ENCODE data around the gene ZNF45.
A peak's percentile ranks its signal among the peaks of the same experiment; 100 is the strongest.
"Not testable (repeated sequence)": the region's sequence is repeated elsewhere in the genome, so short reads cannot be mapped to it uniquely, and the experiment has no call there.

Gene ZNF45

DNA sequence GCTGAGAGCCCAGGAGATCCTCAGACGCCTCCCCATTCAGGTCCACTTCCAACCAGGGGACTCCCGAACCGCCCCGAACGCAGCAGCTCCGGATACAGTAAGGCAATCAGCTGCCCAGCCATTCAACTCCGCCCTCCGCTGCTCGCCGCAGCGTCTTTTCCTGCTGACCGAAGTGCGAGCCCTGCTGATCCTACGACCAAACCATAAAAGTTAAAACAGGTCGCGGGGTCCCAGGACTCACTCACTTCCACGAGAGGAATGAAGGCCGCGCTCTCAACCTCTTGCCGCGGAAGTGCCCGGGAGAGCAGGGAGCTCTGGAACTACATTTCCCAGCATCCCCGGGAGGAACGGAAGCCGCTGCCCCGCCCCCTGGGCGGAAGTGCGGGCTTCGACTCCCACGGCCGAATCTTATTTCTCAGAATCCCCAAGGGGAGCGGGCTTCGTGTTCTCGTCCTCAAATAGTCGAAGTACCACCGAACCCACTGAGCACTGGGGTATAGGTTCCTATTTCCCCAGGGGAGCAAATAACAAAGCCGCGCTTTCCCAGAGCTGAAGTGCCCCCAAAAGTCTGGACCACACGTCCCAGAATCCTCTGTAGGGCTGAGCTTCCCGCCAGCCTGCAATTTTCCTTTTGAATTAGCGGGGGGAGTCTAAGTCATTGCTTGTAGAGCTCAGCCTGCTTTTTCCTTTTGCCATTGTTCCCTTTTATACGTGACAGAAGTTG, at the start of gene ZNF45:
TSS of gene ZNF45 (minus strand) at position 298 of the 724 bp plus-strand sequence. CDS start 13,097 bp downstream, outside the sequence.
- peak; percentile 83 for DNase-seq (ENCODE audit: low read depth)

DNA sequence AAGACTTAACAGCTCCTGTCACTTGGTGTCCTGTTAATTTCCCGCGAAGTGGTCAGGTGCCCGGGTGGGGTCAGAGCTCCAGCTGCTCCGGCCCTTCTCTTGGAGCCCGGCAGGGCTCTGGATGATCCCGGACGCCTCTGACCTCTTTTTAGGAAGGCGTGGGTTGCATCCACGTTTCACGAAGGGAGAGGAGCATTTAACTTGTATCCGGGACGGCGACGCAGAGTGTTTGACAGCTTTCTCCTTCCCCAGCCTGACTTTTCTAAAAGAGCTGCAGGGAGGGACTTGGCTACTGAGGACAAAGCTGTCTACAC, 49.6 kb upstream of the ZNF45 start:
- no peak for DNase-seq (ENCODE audit: low read depth)

DNA sequence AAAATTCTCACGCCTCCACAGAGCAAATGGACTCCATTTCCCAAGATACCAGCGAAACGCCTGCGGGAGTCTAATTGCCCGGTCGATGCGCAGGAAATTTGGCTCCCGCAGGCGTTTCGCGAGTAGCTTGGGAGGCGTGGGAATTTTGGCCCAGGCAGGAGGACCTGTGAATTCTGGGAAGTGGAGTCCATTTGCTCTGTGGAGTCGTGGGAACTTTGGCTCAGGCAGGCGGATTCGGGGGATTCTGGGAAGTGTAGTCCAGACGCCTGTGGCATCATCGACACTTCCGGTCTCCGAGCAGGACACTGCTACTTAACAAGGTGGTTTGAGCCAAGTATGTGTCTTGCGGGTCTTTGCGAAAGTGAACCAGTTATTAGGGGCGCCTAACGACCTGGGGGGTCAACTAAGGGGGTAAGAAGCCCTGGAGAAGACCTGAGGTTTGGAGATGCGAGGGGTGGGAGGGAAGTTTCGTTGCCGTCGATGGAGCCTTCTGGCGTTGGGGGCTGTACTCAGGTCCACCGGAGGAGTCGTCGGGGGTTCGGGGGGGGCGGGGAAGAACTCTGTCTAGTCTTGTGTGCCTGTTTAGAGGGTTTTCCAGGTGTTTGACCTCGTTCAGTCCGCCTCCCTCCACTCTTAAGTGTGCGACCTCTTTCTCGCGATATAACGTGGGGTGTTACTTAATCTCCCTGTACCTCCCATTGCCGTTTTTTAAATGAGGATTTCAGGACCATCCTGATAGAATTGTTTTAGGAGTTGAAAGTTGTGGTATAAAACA, 49.0 kb upstream of the ZNF45 start, which contains the start of gene ZNF155:
TSS of gene ZNF155 (plus strand) at position 277 of the 775 bp plus-strand sequence. CDS start 4,356 bp downstream, outside the sequence.
- peak; percentile 58 for DNase-seq (ENCODE audit: low read depth)

DNA sequence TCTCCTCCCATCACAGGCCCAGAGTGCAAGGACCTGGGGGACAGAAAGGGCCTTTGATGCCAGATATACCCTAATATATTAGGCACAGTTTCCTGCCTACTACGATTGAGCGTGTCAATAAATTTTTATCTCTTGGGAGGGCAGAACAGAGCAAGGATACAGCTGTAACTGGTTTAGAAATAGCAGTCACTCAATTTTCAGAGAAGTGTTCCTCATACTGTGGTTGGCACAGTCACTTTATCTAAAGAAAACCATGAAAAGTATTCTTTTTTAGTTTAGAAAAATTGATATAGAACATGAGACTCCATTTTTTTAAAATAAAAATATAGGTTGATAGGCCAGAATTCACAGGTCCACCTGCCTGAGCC, 48.4 kb upstream of the ZNF45 start:
- no peak for DNase-seq (ENCODE audit: low read depth)

DNA sequence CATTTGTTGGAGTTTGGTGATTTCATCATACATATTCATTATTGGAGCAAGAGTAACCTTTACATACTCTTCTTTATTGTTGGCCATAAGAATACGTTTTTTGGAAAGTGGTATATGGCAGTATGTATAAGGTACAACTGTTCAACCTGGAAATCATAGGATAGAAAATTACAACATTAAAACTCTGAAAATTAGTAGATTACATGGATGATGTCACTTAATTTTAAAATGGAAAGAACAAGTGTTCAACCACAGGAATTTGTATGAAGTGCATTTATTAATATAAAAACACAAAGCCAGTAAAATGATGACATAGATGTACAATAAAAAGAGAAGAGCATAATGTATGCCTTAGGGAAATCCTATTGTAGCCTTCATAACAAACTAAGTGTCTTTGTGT, 41.6 kb upstream of the ZNF45 start:
- DNase-seq (ENCODE audit: low read depth), result no peak

DNA sequence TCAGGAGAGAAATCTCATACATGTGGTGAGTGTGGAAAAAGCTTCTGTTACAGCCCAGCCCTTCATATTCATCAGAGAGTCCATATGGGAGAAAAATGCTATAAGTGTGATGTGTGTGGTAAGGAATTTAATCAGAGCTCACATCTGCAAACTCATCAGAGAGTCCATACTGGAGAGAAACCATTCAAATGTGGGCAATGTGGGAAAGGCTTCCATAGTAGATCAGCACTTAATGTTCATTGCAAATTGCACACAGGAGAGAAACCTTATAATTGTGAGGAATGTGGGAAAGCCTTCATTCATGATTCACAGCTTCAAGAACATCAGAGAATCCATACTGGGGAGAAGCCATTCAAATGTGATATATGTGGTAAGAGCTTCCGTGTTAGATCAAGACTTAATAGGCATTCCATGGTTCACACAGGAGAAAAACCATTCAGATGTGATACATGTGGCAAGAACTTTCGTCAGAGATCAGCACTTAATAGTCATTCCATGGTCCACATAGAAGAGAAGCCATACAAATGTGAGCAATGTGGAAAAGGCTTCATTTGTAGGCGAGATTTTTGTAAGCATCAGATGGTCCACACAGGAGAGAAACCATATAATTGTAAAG, 31.1 kb upstream of the ZNF45 start:
- DNase-seq (ENCODE audit: low read depth), result no peak

DNA sequence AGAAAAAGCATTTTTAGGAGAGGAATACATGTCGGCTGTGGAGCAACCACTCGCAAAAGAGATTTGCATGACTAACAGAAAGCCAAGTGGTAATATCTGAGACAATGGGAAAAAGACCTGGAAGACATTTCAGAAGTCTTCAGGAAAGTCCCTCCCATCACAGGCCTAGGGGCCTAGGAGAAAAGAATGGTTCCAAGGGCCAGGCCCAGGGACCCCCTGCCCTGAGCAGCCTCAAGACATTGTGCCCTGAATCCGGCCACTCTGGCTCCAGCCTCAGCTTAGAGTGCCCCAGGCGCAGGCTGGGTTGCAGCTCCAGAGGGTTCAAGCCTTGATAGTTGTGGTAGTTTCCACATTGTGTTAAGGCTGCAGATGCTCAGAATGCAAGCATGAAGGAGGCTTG, 25.3 kb upstream of the ZNF45 start:
- DNase-seq (ENCODE audit: low read depth), result no peak

DNA sequence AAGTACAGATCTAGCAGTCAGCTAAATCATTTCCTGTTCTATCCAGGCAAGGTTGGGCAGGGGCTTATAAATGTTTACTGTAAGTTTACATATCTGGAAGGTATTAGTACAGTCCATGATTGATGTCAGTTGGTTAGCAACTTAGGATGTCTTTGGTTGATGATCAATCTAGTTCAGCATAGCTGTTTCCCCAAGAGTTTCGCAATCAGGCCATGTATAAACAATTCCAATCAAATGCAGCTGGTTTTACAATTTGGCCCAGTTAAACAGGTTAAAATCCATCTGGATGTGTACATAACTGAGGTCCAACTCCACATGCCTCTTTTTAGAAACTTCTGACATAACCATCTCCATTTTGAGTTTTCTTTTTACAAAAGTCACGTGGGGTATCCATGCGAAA, 22.8 kb upstream of the ZNF45 start:
- no peak for DNase-seq (ENCODE audit: low read depth)

DNA sequence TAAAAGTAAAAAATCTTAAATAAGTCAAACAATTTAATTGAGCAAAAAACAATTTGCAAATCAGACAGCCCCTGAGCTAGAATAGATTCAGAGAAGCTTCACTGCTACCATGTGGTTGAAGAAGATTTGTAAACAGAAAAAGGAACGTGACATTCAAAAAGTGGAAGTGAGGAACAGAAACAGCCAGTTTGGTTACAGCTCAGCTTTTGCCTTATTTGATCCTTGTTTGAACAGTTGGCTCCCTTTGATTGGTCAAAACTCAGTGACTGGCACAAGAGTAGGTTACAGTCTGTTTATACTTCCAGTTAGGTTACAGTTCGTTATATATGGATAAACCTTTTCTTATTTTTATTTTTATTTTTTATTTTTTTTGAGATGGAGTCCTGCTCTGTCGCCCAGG, 21.7 kb upstream of the ZNF45 start:
- DNase-seq (ENCODE audit: low read depth), result no peak

DNA sequence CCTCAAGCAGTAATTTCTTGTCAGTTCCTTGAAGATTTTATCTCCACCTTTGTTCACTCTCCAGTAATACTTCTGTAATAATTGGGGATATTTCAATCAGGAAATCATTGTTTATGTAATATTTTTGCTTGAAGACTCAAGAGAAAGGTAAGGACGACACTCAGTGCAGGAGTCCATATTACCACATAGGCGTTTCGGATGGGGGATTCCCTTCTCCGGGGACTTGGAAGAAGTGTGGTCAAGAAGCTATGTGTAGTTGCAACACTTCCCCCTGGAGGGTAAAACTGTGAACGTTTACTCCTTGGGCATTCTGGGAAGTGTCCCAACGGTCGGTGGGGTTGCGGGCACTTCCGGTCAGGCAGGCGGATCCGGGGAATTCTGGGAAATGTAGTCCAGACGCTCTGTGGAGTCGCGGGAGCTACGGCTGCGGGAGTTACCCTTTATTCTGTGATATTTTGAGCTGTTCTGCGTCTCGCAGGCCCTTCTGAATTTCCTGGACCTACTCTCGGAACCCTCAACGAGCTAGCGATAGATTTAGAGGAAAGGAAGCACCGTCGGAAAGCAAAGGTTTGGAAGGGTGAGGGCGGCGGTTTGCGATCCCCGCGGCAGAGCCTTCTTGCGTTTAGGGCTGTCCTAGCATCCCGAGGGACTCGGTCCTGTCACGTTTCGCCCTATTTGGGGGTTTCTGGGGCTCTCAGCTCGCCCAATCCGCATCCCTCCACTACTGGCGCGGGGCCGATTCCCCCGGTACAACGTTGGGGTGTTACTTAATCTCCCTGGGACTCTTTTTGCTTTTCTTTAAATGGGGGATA, 16.0 kb upstream of the ZNF45 start, which contains the start of gene ZNF221:
TSS of gene ZNF221 (plus strand) at position 395 of the 812 bp plus-strand sequence. CDS start 11,499 bp downstream, outside the sequence.
- peak; percentile 58 for DNase-seq (ENCODE audit: low read depth)

DNA sequence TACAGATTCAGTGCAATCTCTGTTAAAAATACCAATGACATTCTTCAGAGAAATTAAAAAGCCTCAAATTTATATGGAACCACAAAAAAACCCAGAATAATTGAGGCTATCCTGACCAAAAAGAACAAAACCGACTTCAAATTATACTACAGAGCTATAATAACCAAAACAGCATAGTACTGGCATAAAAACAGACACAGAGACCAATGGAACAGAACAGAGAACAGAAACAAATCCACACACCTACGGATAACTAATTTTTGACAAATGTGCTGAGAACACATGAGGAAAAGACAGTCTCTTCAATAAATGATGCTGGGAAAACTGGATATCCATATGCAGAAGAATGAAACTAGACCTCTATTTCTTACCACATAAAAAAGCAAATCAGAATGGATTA, 14.7 kb upstream of the ZNF45 start:
- not testable (repeated sequence) for DNase-seq (ENCODE audit: low read depth)

DNA sequence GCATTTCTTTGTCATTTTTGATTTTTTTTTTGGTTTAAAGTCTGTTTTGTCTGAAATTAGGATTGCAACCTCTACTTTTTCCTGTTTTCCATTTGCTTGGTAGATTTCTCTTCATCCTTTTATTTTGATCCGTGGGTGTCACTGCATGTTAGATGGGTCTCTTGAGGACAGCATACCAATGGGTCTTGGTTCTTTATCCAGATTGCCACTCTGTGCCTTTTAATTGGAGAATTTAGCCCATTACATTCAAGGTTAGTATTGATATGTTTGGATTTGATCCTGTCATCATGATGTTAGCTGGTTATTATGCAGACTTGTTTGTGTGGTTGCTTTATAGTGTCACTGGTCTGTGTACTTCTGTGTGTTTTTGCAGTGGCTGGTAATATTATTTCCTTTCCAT, 12.3 kb upstream of the ZNF45 start:
- not testable (repeated sequence) for DNase-seq (ENCODE audit: low read depth)

DNA sequence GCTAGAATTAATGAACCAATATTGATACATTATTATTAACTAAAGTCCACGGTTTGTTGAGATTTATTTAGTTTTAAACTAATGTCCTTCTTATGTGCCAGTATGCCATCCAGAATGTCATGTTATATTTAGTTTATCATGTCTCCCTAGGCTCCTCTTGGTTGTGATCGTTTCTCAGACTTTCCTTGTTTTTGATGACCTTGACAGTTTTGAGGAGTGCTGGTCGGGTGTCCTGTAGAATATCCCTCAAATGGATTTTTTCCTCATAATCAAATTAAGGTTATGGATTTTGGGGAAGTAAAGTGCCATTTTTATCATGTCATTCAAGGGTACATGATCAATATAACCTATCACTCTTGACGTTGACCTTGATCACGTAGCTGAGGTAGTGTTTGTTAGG, 6.1 kb upstream of the ZNF45 start:
- DNase-seq (ENCODE audit: low read depth), result no peak

DNA sequence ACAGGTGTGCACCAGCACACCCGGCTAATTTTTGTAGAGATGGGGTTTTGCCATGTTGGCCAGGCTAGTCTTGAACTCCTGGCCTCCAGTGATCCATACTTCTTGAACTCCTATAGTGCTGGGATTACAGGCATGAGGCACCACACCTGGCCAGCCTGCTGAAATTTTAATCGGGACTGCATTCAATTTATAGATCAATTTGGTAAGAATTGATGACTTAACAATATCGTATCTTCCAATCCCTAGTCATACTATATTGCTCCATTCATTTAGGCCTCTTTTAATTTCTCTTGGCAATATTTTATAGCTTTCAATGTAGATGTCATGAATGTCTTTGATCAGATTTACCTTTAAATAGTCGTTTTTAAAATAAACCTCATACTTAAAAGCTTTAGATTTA, 5.6 kb upstream of the ZNF45 start:
- DNase-seq (ENCODE audit: low read depth), result no peak

DNA sequence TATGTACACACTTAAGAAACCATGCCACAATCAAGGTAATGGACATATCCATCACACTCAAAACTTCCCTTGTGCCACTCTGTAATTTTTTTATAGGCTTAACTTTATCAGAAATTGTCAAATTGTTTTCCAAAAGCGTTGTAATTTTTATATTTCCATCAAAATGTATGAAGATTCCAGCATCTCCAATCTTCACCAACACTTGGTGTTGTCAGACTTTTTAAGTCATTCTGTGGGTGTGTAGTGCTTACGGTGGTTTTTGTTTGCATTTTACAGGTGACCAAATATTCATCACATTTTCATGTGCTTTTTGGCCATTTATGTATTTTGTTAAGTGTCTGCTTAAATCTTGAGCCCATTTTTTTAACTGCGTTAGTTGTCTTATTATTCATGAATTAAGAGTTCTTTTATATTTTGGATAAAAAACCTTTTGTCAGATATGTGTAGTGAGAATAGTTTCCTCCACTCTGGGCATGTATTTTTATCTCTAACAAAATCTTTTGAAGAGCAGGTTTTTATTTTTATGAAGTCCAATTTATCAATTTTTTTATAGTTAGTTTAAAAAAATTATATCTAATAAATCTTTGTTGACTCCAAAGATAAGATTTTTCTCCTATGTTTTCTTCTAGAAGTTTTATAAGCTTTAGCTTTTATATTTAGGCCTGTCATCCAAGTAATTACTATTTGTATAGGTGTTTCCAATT, 4.6 kb upstream of the ZNF45 start:
- DNase-seq (ENCODE audit: low read depth), result no peak

DNA sequence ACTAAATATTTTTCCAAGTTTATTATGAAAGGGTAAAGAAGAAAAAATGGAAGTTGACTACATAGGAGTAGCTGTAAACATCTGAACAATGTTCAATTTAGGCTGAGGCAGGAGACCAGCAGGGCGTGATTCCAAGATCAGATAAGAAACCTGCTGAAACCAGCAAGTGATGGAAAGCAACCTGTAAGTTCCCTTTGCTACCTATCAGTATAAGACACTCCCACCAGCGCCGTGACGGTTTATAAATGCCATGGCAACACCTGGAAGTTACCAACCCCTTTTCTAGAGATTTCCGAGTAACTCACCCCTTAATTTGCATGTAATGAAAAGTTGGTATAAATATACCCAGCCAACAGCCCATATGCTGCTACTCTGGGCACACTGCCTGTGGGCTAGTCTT, 1.1 kb upstream of the ZNF45 start:
- no peak for DNase-seq (ENCODE audit: low read depth)

DNA sequence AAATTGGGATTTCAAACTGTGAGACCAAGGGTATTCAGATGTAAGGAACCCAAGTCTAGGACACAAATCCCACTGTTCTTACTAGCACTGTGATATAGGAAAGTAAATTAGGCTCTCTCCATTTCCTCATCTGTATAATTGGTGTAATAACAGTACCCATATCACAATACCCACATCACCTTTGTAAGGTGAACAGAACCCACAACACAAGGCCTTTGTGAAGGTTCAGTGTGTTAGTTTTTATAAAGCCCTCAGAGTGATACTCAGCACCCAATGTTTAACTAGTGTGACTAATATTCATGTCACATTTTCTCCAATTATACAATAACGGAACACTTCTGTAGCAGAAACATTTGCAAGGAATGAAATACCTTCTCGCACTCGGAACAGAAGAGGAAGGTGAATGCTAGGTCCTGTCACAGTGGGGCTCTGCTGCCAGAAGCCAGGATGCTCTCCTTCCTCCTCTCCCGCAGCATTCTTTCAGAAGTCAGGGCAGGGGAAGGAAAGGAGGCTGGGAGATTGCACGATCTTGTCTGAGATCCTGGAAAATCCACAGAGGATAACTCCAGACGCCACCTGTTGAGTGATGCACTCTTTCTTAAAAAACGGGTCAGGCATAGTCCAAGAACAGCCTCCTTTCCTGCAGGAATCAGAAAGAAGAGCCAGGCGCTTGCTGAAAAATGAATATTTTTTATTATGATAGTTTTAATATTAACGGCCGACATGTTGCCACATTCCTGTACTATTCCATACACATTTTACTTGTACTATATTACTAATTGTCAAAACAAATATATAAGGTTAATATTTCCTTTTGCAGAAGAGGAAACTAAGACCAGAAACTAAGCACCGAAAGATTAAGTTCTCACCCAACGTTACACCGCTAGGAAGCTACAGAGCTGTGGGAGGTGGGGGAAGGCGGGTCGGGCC, 762 bp downstream of the ZNF45 start:
- no peak for DNase-seq (ENCODE audit: low read depth)

DNA sequence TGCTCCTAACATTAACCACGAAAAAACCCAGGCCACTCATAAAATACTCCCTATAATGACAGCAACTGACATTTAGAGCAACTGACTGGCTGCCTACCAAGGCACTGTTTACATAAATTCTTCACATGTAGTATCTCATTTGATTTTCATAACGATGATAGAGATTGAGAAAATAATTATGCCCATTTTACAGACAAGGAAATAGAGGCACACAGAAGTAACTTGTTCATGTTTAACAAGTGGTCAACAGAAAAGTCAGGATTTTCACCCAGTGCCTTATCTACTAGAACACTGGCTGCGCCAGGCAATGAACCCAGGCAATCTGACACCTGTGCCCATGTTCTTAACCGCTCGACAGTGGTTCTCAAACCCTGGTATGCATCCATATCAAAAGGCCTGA, 6.3 kb downstream of the ZNF45 start:
- DNase-seq (ENCODE audit: low read depth), result no peak

DNA sequence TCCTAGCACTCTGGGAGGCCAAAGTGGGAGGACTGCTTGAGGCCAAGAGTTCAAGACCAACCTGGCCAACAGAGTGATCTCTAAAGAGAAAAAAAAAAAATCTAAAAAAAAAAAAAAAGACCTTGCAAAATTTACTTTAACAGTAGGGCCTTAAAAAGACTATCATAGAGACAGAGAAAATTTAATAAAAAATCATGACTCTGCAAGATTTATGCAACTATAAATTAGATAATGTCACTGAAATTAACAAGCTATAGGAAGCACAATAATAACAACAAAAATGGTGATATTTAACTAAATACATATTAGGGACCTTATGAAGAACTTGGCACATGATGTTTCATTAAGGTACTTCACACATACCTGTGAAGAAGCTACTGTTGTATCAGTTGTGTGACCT, 11.2 kb downstream of the ZNF45 start:
- DNase-seq (ENCODE audit: low read depth), result no peak

DNA sequence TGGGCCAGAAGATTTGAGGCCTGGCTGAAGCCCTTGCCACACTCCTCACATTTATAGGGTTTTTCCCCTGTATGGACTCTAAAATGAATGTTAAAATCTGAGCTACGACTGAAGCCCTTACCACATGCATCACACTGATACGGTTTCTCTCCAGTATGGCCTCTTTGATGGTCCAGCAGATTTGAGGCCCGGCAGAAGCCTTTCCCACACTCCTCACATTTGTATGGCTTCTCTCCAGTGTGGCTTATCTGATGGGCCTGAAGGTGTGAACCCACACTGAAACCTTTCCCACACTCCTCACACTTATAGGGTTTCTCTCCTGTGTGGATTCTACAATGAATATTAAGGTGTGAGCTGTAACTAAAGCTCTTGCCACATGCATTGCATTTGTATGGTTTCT, 21.0 kb downstream of the ZNF45 start:
- no peak for DNase-seq (ENCODE audit: low read depth)

DNA sequence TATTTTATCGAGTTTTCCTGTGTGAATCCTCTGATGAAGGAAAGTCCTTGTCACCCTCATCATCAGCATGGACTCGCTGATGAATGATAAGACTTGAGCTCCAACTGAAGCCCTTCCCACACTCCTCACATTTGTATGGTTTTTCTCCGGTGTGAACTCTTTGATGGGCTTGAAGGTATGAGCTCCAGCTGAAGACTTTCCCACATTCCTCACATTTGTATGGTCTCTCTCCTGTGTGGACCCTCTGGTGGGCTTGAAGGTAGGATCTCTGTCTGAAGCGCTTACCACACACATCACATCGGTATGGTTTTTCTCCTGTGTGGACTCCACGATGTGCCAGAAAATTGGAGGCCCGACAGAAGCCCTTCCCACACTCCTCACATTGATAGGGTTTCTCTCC, 21.7 kb downstream of the ZNF45 start:
- DNase-seq (ENCODE audit: low read depth), result no peak
